ENCODE data around the gene PACSIN1.

Gene PACSIN1

GRCh38 chr6:34528996-34529664 is 63.3 kb downstream of the PACSIN1 start:
- DNase-seq: no peak

- DNase-seq: no peak
Observed at GRCh38 chr6:34529665-34530327, 63.9 kb downstream of the PACSIN1 start.

- DNase-seq: no peak
Observed at GRCh38 chr6:34530753-34531365, 65.0 kb downstream of the PACSIN1 start.

- DNase-seq: no peak
Observed at GRCh38 chr6:34531580-34532201, 65.8 kb downstream of the PACSIN1 start.

GRCh38 chr6:34532230-34532629 is 66.4 kb downstream of the PACSIN1 start:
- DNase-seq: no peak

GRCh38 chr6:34534146-34534545 is 68.3 kb downstream of the PACSIN1 start:
- no peak for DNase-seq

GRCh38 chr6:34534656-34535055 is 68.8 kb downstream of the PACSIN1 start:
- no peak for DNase-seq

GRCh38 chr6:34535199-34535598 is 69.3 kb downstream of the PACSIN1 start:
- no peak for DNase-seq

- no peak for DNase-seq
Observed at GRCh38 chr6:34535646-34536045, 69.8 kb downstream of the PACSIN1 start.

GRCh38 chr6:34536251-34536958 is 70.5 kb downstream of the PACSIN1 start:
- no peak for DNase-seq

GRCh38 chr6:34536959-34537848 is 71.3 kb downstream of the PACSIN1 start:
- no peak for DNase-seq

- DNase-seq: no peak
Observed at GRCh38 chr6:34537922-34538550, 72.2 kb downstream of the PACSIN1 start.

GRCh38 chr6:34538581-34538980 is 72.7 kb downstream of the PACSIN1 start:
- DNase-seq: no peak

GRCh38 chr6:34539181-34539580 is 73.3 kb downstream of the PACSIN1 start:
- DNase-seq: no peak

- no peak for DNase-seq
Observed at GRCh38 chr6:34540222-34540621, 74.3 kb downstream of the PACSIN1 start.

GRCh38 chr6:34540841-34541240 is 75.0 kb downstream of the PACSIN1 start:
- DNase-seq: no peak

GRCh38 chr6:34543421-34543820 is 77.5 kb downstream of the PACSIN1 start:
- DNase-seq: peak; percentile 25

GRCh38 chr6:34544052-34544604 is 78.3 kb downstream of the PACSIN1 start:
- DNase-seq: no peak

GRCh38 chr6:34544776-34545471 is 79.0 kb downstream of the PACSIN1 start:
- no peak for DNase-seq

GRCh38 chr6:34546551-34547321 is 80.9 kb downstream of the PACSIN1 start:
- no peak for DNase-seq

All from kidney glomerular epithelial cell (primary cell).